Right ventricle myocardium superior (tissue), 1 donor: ENCODE data around the gene AHCY. TPM values are rescaled to one million over a fixed set of nuclear protein-coding genes. Genes with fewer than 3 reads are reported as not detected.

ENCODE experiments used
- ATAC-seq: fragments of 200-7000 bp; cut with Tn5 transposase; one replicate; pipeline ENCODE4 v1.9.1; 2020; ENCODE audit warnings: mild to moderate bottlenecking; ENCODE audit not compliant: poor library complexity
- DNase-seq: peaks from one replicate; pipeline ENCODE4 v3.0.0-alpha.2; 2020
- intact Hi-C: fragments of 100-400 bp; cut with DNase I; formaldehyde crosslinking; loops from one replicate; pipeline ENCODE4 v1.11.2; 2022
- total RNA-seq: library from RNA; stranded (reverse); fragmentation: NEBNext Ultra II Directional; extraction: Animal tissue kit (Norgen Biotek cat#: 25700); gene quantifications from one replicate; pipeline ENCODE4 v1.2.1, GENCODE V29; 2021
- donor health status: DM: no; HTN: yes; CAD: no; lungs with severe emphysema.

The AHCY gene
- total RNA-seq, 1 donor from 2014 or later: 71.2 TPM

DNA sequence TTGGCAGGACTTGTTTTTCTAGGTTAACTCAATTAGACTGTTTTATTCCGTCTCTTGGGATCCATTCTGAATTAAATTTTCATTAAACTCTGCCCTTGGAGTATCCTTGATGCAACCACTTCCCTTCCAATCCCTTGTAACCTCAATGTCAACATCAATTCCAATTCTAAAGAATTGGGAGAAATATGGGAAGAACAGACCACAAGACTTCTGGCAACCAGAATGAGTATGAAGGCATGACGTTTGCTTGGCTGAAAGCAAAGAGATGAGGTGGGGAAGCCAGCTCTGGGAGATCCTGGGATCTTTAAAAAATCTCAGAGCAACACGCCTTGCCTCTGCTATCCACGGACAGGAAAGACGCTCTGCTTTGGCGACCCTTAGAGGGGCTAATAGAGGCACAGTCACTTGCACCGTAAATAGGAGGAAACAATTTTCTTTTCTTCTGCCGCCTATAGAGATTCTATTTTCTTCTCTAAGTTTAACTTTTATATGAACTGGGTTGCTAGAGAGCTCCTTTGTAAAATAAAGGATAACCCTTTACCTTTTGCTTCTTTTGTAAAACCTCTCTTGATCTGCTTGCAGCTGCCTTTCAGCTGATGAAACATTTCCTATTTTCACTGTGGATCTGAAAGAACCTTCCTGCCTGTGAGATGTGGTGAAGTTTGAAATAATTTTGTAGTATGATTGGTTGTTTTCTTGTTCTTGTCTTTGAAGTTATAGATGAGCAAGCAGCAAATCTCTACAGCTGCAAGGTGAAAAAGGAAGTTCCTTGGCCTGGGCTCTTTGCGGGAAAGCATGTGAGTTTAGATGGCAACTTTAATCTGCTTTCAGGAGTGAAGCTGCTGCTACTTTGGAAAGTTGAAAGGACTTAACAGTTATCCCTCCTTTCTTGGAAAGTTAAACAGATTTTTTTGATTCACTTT is 62.2 kb downstream of the AHCY start, which contains the start of gene ASIP:
Gene ASIP (plus strand): TSS at position 731 of the 923 bp plus-strand sequence. CDS start 18,952 bp downstream, outside the sequence.
- intact Hi-C loops: no loop called here

GRCh38 chr20:34240121-34240520 is 63.0 kb downstream of the AHCY start:
- DNase-seq (no peak), ATAC-seq (no peak)
- intact Hi-C loops: no loop called here

More for the DNA sequence above, 62.2 kb downstream of the AHCY start, which contains the start of gene ASIP:
- no peak for ATAC-seq
- DNase-seq: no peak

- intact Hi-C loops: no loop called here
- ATAC-seq (no peak), DNase-seq (no peak)
Observed at GRCh38 chr20:34237942-34238341, 65.2 kb downstream of the AHCY start.

DNA sequence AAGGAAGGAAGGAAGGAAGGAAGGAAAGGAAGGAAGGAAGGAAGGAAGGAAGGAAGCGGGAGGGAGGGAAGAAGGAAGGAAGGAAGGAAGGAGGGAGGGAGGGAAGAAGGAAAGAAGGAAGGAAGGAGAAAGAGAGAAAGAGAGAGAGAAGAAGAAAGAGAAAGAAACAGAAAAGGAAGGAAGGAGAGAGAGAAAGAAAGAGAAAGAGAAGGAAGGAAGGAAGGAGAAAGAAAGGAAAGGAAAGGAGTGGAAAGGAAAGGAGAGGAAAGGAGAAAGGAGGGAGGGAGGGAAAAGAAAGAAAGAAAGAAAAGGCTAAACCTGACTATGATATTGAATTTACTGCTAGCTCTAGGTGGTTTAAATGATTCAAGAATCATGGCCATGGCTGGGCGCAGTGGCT is 67.3 kb downstream of the AHCY start:
- ATAC-seq: no peak
- intact Hi-C loops: no loop called here

GRCh38 chr20:34233687-34234086 is 69.5 kb downstream of the AHCY start:
- ATAC-seq: no peak
- intact Hi-C loops: no loop called here

More for the DNA sequence above, 67.3 kb downstream of the AHCY start:
- DNase-seq: no peak

DNA sequence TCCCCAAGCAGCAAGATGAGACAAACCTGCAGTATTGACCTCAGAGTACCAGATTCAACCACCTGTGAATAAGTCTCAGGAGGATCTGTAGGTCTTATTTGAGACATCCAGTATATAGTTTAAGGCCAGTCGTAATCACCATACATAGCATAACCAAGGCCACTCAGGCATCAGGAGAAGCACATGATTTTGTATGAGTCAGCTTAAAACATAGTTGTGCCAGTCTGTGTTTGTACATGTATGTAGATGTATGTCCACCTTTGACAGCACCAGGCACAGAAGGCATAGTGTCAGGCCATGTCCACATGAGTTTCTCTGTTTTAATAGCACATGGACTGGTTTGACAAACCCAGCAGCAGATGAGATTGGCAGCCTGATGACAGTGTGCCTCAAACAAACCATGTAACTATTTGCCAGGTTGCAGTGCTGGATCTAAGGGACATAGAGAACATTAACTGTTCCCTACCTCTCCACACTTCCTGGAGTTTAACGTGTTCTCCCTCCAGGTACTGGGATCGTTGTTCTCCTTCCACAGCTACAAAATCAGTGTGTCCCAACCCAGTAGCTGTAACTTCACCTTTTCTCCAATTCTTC is 70.6 kb downstream of the AHCY start:
- intact Hi-C loops: no loop called here
- DNase-seq: no peak
- ATAC-seq: no peak

More at GRCh38 chr20:34233687-34234086, 69.5 kb downstream of the AHCY start:
- DNase-seq: no peak

DNA sequence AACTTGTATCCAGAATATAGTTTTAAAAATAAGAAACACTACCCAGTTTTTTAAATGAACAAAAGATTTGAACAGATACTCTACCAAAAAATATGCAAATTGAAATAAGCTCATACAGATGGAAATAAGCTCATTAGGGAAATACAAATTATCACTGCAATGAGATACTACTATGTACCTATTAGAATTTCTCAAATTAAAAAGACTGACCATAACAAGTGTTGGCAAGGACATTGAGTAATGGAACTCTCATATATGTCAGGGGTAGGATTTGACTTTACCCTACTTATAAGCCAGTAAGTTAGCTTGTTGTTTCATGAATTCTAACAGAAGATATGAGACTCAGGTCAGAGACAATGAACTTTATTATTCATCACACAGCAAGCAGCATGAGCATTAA is 71.5 kb downstream of the AHCY start:
- no peak for DNase-seq
- intact Hi-C loops: no loop called here

More for the DNA sequence above, 71.5 kb downstream of the AHCY start:
- no peak for ATAC-seq

Other genes with a start within 250 kb of the AHCY start
- gene EIF2S2, start 191.1 kb downstream of the AHCY start, total RNA-seq: 39.0 TPM
- 18.9 TPM for gene ASIP, start 61.9 kb downstream of the AHCY start, total RNA-seq
- gene ITCH, start 59.9 kb upstream of the AHCY start, total RNA-seq: 39.9 TPM
- 148 TPM for gene DYNLRB1, start 213.1 kb upstream of the AHCY start, total RNA-seq